Measurements from ENCODE around the gene SH3GL3.

GRCh38 chr15:83499476-83499875 lies 52.3 kb downstream of the SH3GL3 start:
- no peak for TF ChIP-seq TAF1 (IDR thresholded peaks at IDR 0.05; ENCODE audit: low read depth, low read length)
- TF ChIP-seq POLR2AphosphoS5 (IDR thresholded peaks at IDR 0.05; ENCODE audit: low read depth, low read length), result no peak
